Choroid plexus epithelial cell (primary cell): ENCODE results near the gene BID.

Experiments used
- DNase-seq: peaks from one replicate; pipeline ENCODE4 v3.0.0-alpha.2; 2010; ENCODE audit warnings: low read depth
- H3K4me3 ChIP-seq: 2 replicates; pipeline ENCODE4 v1.5.1; 2011; ENCODE audit warnings: low read depth, mild to moderate bottlenecking, control low read depth, low read length, moderate library complexity
- CTCF ChIP-seq: conservative IDR thresholded peaks from 2 replicates; pipeline ENCODE4 v1.5.1; 2011; ENCODE audit warnings: low read depth, mild to moderate bottlenecking, control low read depth, inconsistent platforms, low read length, moderate library complexity

Gene BID

DNA sequence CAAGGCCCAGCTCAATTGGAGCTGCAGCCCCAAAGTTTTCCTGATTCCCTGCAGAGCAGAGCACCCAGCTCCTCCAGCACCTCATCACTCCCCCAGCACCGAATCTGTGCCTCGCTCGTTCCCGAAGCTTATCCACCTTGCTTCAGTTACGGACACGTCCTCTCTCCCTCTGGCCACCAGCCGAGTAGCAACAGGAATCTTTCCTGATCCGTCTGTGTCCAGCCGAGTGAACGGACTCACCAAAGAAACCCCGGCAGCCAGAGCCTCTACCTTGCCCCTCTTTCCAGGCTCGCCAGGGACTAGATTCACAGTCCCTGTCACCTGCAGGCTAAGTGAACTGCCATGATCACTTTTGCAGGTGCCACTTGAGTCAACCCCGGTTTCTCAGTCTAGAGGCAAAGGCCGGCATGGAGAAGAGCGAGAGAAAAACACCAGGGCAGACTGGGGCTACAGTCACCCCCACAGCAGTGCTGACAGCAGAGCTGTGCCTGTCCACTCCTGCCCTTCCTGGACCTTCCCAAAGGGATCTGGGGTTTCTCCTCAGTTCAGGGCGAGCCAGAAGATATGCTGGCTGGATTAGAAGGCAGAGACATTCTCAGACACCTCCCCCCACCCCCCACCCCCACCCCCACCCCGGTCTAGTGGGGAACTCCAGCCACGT lies 32.3 kb downstream of the BID start:
- TF ChIP-seq CTCF = no peak

DNA sequence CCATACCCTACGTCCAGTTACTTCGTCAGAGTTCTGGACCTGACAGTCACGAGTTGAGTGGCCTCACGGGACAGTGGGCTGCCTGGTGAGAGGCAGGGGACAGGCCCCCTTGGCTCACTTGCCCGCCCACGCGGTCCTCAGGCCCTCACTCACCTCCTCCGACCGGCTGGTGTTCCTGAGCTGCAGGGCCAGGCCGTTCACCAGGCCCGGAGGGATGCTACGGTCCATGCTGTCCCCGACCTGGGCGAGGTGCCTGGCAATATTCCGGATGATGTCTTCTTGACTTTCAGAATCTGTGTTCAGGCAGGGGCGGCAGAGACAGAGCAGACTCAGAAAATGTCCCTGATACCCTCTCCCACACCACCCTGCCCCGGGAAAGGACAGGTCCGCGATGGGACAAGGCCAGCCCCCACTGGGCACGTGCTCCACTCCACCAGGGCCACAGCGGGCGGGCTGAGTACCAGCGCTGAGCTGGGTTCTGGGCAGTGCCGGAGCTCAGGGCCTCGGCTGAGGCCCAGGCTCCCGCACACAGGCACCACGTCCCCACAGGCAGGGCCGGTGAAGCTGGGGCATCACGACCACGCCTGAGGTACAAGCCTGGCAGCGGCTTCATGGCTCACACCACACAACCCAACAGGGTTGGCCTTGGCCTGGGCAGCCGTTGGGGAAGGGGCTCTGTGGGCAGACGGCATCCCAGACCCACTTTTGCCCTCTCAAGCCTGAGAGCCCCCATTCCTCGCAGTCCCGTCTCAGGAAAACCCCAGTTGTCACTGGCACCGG lies 34.9 kb downstream of the BID start:
- H3K4me3 ChIP-seq = no peak overlapping the region
- DNase-seq = no peak
- no peak for TF ChIP-seq CTCF

More for the DNA sequence above, 32.3 kb downstream of the BID start:
- no peak for DNase-seq
- no peak overlapping the region for H3K4me3 ChIP-seq

DNA sequence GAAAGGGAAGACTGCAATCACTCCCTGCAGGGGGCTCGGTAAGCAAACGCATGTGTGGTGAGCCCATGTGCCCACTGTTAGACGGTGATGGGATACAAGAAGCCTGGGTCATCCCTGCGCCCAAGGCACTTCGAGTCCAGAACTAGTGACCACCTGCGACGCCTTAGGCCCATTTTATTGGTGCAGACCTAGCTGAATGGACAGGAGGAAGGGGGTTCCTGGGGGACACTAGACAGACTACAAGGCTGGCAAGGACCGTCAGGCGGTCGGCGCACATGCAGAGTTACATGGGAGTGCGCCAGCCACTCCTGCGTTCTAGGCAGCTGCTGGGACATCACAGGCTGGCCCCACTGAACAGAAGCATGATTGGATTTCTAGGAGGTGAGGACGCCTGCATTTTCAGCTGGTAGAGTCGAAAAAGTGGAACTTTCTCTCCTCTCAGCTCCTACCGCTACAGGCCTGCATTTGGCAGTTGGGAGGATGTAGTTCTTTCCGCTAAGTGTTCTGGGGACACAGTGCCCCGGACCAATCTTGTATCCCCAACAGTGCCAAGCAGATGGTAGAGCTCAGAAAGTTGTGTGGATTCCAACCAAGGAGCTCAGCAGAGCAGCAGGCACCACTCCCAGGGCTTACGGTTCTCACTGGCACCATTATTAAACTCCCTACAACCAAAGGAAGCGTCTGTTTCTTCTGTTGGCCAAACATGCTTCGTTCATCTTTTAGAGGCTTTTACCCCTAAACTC lies 35.7 kb downstream of the BID start:
- DNase-seq = no peak
- TF ChIP-seq CTCF = no peak
- no peak overlapping the region for H3K4me3 ChIP-seq

DNA sequence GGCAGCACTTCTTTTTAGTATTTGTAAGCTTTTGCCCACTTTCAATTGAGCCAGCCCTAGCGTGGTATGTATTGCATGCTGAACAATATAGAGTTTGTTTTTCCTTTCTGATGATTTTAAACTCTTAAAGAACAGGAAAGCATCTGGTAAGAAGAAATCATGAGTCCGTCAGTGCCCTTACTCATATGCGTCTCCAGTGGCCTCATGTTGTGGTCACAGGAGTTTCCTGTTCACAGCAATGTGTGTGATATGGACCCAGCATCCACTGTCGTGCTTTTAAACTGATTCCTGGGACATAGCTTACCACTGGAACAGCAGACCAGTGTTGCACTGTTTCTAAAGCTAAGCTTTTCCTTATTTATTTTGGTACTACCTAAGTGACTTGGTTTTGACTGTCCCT lies 40.1 kb downstream of the BID start:
- no peak overlapping the region for H3K4me3 ChIP-seq
- DNase-seq = peak; percentile 68
- TF ChIP-seq CTCF = no peak

GRCh38 chr22:17733466-17733865 lies 40.8 kb downstream of the BID start:
- TF ChIP-seq CTCF = no peak
- no peak for DNase-seq
- H3K4me3 ChIP-seq = no peak overlapping the region

- DNase-seq = no peak
- TF ChIP-seq CTCF = no peak
- no peak overlapping the region for H3K4me3 ChIP-seq
These were observed 41.9 kb downstream of the BID start for GRCh38 chr22:17732251-17732854.
